Stimulated activated CD4-positive, alpha-beta T cell treated with anti-CD3 and anti-CD28 coated beads, Interleukin-1b, Interleukin-23, amount 100 ng/mL, for 48 hours (primary cell): Measurements from ENCODE around the gene GSTP1.

Experiments
- DNase-seq: peaks from one replicate; pipeline ENCODE4 v3.0.0-alpha.2; 2020

GSTP1 gene

DNA sequence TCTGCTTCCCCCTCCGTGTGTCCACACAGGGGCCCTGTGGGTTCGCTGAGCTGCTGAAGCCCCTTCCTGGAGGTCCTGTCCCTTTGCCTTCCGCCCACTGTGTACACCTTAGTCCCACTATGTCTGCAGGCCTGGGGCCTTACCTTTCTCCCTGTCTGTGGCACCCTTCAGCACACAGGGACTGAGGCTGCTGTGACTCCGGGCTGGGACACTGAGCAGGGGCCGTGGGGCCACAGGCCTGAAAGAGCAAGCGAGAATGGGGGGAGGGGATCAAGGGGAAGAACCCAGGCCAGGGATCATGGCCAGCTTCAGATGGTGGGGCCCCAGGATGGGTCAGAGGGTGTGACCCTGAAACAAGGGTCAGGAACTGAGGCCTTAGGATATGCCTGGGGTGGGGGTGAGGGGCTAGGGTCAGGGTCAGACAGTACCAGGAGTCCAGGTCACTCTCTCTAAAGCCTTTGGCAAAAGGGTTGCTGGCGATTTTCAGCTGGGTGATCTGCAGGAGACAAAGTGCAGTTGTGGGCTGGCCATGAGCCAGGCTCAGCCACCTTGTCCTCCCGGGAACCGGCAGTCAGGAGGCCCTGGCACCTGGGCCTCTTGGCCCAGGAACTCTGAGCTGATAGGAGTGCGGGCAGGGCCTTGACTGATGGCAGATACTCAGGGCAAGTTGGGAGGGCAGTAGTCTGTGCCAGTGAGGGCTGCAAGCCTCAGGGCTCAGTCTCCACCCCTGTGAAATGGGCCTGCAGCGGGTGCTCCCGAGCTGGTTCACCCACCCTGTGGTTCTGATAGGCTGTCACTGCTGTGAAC lies 48.8 kb downstream of the GSTP1 start:
- no peak for DNase-seq

DNA sequence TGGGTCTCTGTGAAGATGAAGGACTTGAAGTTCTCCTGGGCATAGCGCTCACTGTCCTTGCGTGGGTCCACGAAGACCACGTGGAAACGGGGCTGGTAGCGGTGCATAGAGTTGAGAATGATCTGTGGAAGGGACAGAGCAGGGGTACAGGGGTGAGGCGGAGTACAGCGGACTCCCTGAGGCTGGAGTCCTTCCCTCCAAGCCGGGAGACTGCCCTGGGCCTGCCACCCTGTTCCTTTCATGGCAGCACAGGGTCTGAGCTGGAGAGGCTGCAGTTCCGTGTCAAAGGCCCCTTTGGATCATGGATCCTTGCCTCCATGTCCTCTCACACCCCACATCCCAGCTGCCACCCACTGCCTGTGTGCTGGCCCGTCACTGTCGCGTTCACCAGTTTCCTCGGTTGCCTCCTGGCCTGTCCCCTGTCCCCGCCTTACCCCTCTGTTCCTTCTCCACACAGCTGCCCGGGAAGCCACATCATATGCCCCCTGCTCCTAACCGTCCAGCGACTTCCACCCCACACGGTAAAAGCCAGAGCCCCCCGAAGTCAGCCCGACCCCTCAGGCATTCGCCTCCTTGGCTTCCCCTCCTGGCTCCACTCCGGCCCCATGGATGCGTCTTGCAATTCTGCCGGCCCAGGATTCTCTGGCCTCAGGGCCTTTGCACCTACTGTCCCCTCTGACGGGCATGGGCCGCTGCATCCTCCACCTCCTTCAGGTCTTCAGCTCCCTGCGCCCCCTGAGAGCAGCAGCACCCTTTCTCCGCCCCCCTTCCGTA lies 49.6 kb downstream of the GSTP1 start:
- no peak for DNase-seq

DNA sequence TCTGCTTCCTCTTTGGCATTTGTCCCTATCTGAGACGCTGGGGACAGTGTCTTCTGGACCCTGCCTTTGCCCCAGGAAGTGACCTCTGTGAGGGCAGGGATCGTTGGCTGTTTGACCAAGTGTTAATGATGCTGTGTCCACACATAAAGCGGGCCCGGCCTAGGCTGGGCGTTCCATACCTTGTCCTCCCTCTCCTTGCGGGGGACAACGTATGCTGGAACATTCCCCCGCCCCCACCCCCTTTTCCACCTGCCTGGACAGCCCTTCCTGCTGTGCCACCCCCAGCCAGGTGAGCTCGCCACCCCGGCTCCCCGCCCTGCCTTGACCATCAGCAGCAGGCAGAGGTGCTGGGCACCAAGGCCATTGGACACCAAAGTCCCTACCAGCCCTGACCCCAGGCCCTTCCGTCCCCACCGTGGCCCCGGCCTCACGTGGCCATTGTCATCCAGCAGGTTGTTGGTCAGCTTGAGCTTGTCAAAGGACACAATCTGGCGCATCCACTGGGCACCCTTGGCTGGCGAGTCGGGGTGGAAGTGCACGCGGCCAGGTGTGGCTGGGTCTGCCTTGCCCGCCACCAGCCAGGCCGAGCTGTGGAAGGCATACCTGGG lies 50.2 kb downstream of the GSTP1 start:
- no peak for DNase-seq

- DNase-seq = no peak
These were observed 51.0 kb downstream of the GSTP1 start for GRCh38 chr11:67634366-67635230.

GRCh38 chr11:67635231-67635521 lies 51.6 kb downstream of the GSTP1 start:
- no peak for DNase-seq
